Aorta (tissue), 5 donors: ENCODE results near the gene PRICKLE2. TPM values are rescaled to one million over a fixed set of nuclear protein-coding genes. Genes with fewer than 3 reads are reported as not detected.
A peak's percentile ranks its signal among the peaks of the same experiment; 100 is the strongest.

Experiments
- ATAC-seq: fragments of 200-7000 bp; cut with Tn5 transposase; one replicate; pipeline ENCODE4 v1.9.1; 2022; ENCODE audit warnings: moderate library complexity; ENCODE audit not compliant: low FRiP score
- DNase-seq, 2 donors: peaks; one replicate each; pipeline ENCODE4 v3.0.0-alpha.2; 2020
- H3K27ac ChIP-seq, 2 donors: one replicate each; pipeline ENCODE4 v1.5.1; 2013; ENCODE audit warnings: low read length in 2 of 2, mild to moderate bottlenecking in 2 of 2, moderate library complexity in 2 of 2, control low read depth in 1 of 2, inconsistent platforms in 1 of 2, low read depth in 1 of 2
- H3K27me3 ChIP-seq, 2 donors: one replicate each; pipeline ENCODE4 v1.6.1; 2013; ENCODE audit warnings: control low read depth in 1 of 2, low read length in 1 of 2, mild to moderate bottlenecking in 1 of 2, moderate library complexity in 1 of 2; ENCODE audit not compliant: insufficient read depth in 2 of 2, control insufficient read depth in 1 of 2
- H3K36me3 ChIP-seq, 2 donors: one replicate each; pipeline ENCODE4 v1.6.1; 2013; ENCODE audit warnings: control low read depth in 1 of 2, low read length in 1 of 2, mild to moderate bottlenecking in 1 of 2; ENCODE audit not compliant: insufficient read depth in 2 of 2, control insufficient read depth in 1 of 2
- H3K4me1 ChIP-seq, 2 donors: one replicate each; pipeline ENCODE4 v1.6.1; 2013; ENCODE audit warnings: low read length in 2 of 2, control low read depth in 1 of 2, mild to moderate bottlenecking in 1 of 2, moderate library complexity in 1 of 2; ENCODE audit not compliant: insufficient read depth in 2 of 2, control insufficient read depth in 1 of 2
- H3K4me3 ChIP-seq, 2 donors: one replicate each; pipeline ENCODE4 v1.5.1; 2013; ENCODE audit warnings: low read length in 2 of 2, control low read depth in 1 of 2, mild to moderate bottlenecking in 1 of 2
- H3K9me3 ChIP-seq: one replicate; pipeline ENCODE4 v1.6.1; 2013; ENCODE audit warnings: mild to moderate bottlenecking, low read length; ENCODE audit not compliant: control insufficient read depth
- WGBS, 2 donors: extraction: QIAGEN DNeasy Blood & Tissue Kit; methylation state at CpG; one replicate each; pipeline ENCODE4 v1.1.7; 2013; 5-methylcytosine and 5-hydroxymethylcytosine counted together
- intact Hi-C, 2 donors: fragments of 100-400 bp; cut with DNase I; formaldehyde crosslinking; loops; one replicate each; pipeline versions ENCODE4 v1.14.2 to v1.15.0; 2022
- long read RNA-seq, 2 donors: library from polyadenylated mRNA; unstranded; transcript quantifications; one replicate each; pipeline ENCODE4 v2.0.0, GENCODE V29; 2020 to 2021
- polyA plus RNA-seq, 2 donors: library from polyadenylated mRNA; stranded (reverse); fragments of 200-250 nt; gene quantifications; one replicate each; pipeline ENCODE4 v1.2.3, GENCODE V29; 2013
- total RNA-seq, 2 donors: library from RNA; stranded (reverse); fragmentation: NEBNext Ultra II Directional; extraction: Animal tissue kit (Norgen Biotek cat#: 25700); gene quantifications; one replicate each; pipeline ENCODE4 v1.2.1, GENCODE V29; 2021
- donor health status: healthy with polysubstance abuse.
- donor health status: Bipolar disorder and iron deficiency.
- donor health status: DM: no; HTN: no; CAD: no.
- donor health status: DM: no; HTN: no; CAD: no.
- donor health status: DM: yes; HTN: yes; CAD: no.

The PRICKLE2 gene, protein sequence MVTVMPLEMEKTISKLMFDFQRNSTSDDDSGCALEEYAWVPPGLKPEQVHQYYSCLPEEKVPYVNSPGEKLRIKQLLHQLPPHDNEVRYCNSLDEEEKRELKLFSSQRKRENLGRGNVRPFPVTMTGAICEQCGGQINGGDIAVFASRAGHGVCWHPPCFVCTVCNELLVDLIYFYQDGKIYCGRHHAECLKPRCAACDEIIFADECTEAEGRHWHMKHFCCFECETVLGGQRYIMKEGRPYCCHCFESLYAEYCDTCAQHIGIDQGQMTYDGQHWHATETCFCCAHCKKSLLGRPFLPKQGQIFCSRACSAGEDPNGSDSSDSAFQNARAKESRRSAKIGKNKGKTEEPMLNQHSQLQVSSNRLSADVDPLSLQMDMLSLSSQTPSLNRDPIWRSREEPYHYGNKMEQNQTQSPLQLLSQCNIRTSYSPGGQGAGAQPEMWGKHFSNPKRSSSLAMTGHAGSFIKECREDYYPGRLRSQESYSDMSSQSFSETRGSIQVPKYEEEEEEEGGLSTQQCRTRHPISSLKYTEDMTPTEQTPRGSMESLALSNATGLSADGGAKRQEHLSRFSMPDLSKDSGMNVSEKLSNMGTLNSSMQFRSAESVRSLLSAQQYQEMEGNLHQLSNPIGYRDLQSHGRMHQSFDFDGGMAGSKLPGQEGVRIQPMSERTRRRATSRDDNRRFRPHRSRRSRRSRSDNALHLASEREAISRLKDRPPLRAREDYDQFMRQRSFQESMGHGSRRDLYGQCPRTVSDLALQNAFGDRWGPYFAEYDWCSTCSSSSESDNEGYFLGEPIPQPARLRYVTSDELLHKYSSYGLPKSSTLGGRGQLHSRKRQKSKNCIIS
- total RNA-seq (10 to 100 TPM; 22.0 to 42.1 TPM), polyA plus RNA-seq (1 to 10 TPM; 2.1 to 5.9 TPM)
- long read RNA-seq, donor 1, full-length matches to known transcripts, result 2 of 13 reads
- long read RNA-seq, donor 1, partial matches to known transcripts, result 2 of 13 reads
- long read RNA-seq, donor 1, other reads (novel, unspliced or antisense), result 9 of 13 reads
- long read RNA-seq, donor 2, full-length matches to known transcripts, result 3 of 15 reads
- long read RNA-seq, donor 2, partial matches to known transcripts, result 1 of 15 reads
- long read RNA-seq, donor 2, other reads (novel, unspliced or antisense), result 11 of 15 reads

DNA sequence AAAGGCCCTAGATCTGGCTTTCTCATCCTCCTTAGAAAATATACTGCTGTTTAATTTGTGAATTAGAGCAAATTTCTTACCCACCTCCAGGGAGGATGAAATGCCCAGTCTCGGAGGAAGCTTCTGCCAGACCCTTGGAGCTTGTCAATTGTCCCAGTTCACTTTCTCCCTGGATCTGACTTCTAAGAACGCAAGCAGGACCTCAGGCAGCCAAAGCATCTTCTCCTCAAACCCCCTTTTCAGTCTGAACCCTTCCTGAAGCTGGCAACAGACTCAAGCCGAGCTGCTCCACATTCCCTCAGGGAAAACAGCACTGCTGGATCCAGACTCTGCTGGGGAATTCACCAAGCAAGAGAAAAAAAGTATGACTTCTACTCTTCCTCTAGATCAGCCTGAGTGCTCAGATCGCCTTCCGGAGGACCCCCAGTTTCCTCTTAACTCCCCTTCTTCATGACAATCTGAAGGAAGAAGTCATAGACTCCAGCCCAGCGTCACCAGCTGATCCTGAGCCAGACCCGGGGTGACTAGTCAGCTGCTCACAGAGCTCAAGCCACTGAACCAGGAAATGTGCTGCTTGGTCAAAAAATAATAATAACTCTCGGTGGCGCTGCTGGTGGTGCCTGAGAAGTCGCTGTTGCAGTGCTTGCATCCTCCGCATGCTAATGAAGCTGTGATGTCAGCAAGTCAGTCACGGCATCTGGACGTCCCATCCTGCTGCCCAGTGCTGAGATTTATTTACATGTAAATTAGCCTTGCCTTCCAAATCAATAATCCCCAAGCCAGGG is at the start of gene PRICKLE2:
Gene PRICKLE2 (minus strand): TSS at position 641 of the 785 bp plus-strand sequence. CDS start 26,539 bp downstream, outside the sequence.
- ATAC-seq, result peak; percentile 85
- no peaks in the 10 kb centered on the region for H3K4me1 ChIP-seq
- peak within 1 kb of the TSS; percentile 34 to 60 for H3K4me3 ChIP-seq
- peak within 1 kb of the TSS; percentile 12 to 98 for H3K27ac ChIP-seq
- no peaks in the 10 kb centered on the region for H3K27me3 ChIP-seq
- WGBS, 2 donors, result 1 to 2% methylated on average over 13 of the region's 13 CpGs
- no peaks in the 10 kb centered on the region for H3K36me3 ChIP-seq
- intact Hi-C loops, result loop anchor here (5.0 kb wide), 2 partner anchors 38 to 42 kb away; no protein-coding TSS in a partner anchor
- H3K9me3 ChIP-seq, result no peaks in the 10 kb centered on the region
- peak; percentile 91 to 96 for DNase-seq

GRCh38 chr3:64272842-64273241 is 47.6 kb upstream of the PRICKLE2 start:
- H3K27me3 ChIP-seq, result no peaks in the 10 kb centered on the region
- ATAC-seq, result no peak
- no peak overlapping the region for H3K27ac ChIP-seq
- no peak overlapping the region for H3K4me3 ChIP-seq
- 95 to 96% methylated on average over 3 of the region's 3 CpGs for WGBS, 2 donors
- no peaks in the 10 kb centered on the region for H3K36me3 ChIP-seq
- intact Hi-C loops, result no loop called here
- H3K4me1 ChIP-seq, result no peaks in the 10 kb centered on the region
- H3K9me3 ChIP-seq, result no peaks in the 10 kb centered on the region
- no peak for DNase-seq

- H3K9me3 ChIP-seq, result no peaks in the 10 kb centered on the region
- no peak overlapping the region for H3K27ac ChIP-seq
- DNase-seq (no peak), ATAC-seq (no peak)
- H3K4me1 ChIP-seq, result no peaks in the 10 kb centered on the region
- WGBS, 2 donors, result 89 to 92% methylated on average over 2 of the region's 2 CpGs
- no peak overlapping the region for H3K4me3 ChIP-seq
- no peaks in the 10 kb centered on the region for H3K27me3 ChIP-seq
- H3K36me3 ChIP-seq, result no peaks in the 10 kb centered on the region
- intact Hi-C loops, result no loop called here
These were observed 47.0 kb upstream of the PRICKLE2 start for GRCh38 chr3:64272271-64272670.

- H3K9me3 ChIP-seq, result no peaks in the 10 kb centered on the region
- no peak for ATAC-seq
- DNase-seq, result no peak
- H3K4me1 ChIP-seq, result no peaks in the 10 kb centered on the region
- no peak overlapping the region for H3K4me3 ChIP-seq
- H3K27ac ChIP-seq, result no peak overlapping the region
- no peaks in the 10 kb centered on the region for H3K36me3 ChIP-seq
- intact Hi-C loops, result no loop called here
- 90 to 95% methylated on average over 2 of the region's 2 CpGs for WGBS, 2 donors
- no peaks in the 10 kb centered on the region for H3K27me3 ChIP-seq
These were observed 46.4 kb upstream of the PRICKLE2 start for GRCh38 chr3:64271631-64272030.

DNA sequence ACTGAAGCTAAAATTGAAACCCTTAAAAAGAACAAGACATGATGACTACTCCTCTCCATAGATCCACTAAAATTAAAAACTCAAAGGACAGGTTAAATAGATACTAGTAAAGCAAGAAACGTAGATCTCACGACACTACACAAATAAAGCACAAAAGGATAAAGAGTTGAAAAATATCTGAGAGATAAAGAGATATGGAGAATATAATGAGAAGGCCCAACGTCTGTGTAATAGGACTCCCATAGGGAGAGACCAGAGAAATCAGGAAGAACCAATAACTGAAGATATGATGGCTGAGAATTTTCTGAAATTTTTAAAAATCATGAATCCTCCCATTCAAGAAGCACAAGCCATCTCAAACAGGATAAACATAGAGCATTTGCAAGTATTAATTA is 45.6 kb upstream of the PRICKLE2 start:
- DNase-seq (no peak), ATAC-seq (no peak)
- 94% methylated on average over 3 of the region's 3 CpGs for WGBS, 2 donors
- Histone ChIP-seq H3K4me3 (no peak overlapping the region), H3K9me3 (no peaks in the 10 kb centered on the region), H3K4me1 (no peaks in the 10 kb centered on the region), H3K27me3 (no peaks in the 10 kb centered on the region), H3K27ac (no peak overlapping the region), H3K36me3 (no peaks in the 10 kb centered on the region)
- intact Hi-C loops, result no loop called here

DNA sequence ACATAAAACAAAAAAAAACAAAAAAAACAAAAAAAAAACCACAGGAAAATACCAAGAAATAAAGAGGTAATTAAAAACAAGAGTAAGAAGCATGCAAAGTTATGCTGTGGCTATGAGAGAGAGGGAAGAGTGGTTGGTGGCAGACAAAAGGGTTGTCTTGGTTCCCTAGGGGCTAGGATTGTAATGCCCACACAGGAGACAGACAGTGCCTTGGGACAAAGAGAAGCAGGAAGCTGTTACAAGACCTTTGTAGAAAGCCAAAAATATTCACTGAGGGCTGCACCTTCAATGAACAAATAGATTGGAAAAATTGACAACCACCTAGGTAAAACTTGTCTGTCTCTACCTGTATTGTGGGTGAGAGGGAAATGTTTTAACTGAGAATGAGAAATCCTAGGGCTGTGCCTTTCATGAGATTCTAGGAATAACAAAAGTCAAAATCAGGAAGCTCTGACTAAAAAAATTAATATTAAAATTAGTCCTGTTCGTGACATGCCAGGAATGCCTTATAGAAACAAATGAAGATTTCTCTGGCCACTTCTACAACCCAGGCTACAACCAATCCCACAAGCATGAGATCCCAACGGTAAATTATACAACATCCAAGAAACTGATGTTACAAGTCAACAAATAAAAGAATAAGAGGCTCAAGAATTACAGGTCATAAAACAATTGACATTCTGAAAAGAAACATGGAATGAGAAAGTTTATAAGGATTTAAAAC is 45.0 kb upstream of the PRICKLE2 start:
- no peaks in the 10 kb centered on the region for H3K9me3 ChIP-seq
- WGBS, 2 donors, result 54 to 73% methylated on average over 2 of the region's 2 CpGs
- no peaks in the 10 kb centered on the region for H3K27me3 ChIP-seq
- intact Hi-C loops, result no loop called here
- H3K4me1 ChIP-seq, result no peaks in the 10 kb centered on the region
- no peak overlapping the region for H3K27ac ChIP-seq
- H3K36me3 ChIP-seq, result no peaks in the 10 kb centered on the region
- no peak for ATAC-seq
- H3K4me3 ChIP-seq, result no peak overlapping the region
- no peak for DNase-seq

DNA sequence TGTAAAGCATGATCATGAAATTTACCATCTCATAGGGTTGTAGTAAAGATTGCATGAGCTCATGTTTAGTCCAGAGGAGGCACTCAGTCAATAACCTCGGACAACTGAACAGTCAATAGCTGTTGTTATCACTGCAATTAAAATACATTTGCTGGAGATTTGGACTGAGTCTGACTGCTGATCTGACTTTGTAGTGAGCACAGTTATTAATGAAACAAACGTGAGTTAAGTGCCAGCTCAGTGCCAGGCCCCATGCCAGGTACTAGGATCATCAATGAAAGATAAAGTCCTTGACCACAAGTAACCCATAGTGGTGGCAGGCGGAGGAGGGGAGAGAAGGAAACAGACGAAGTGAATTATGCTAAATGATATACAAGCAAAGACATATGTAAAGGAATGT is 43.7 kb upstream of the PRICKLE2 start:
- H3K27ac ChIP-seq, result no peak overlapping the region
- intact Hi-C loops, result loop anchor here (5.0 kb wide), 2 partner anchors 42 to 47 kb away; partner anchors contain the start of gene PRICKLE2 (in 1 of the 2)
- ATAC-seq (no peak), DNase-seq (no peak)
- H3K9me3 ChIP-seq, result no peaks in the 10 kb centered on the region
- H3K27me3 ChIP-seq, result no peaks in the 10 kb centered on the region
- peaks cover 0 to 8% of the 10 kb centered on the region in 2 donors for H3K4me1 ChIP-seq
- no peaks in the 10 kb centered on the region for H3K36me3 ChIP-seq
- no peak overlapping the region for H3K4me3 ChIP-seq
- 73 to 78% methylated on average over 4 of the region's 4 CpGs for WGBS, 2 donors
